ENCODE measurements around the gene EPHB6.
A peak's percentile ranks its signal among the peaks of the same experiment; 100 is the strongest.

Gene EPHB6

DNA sequence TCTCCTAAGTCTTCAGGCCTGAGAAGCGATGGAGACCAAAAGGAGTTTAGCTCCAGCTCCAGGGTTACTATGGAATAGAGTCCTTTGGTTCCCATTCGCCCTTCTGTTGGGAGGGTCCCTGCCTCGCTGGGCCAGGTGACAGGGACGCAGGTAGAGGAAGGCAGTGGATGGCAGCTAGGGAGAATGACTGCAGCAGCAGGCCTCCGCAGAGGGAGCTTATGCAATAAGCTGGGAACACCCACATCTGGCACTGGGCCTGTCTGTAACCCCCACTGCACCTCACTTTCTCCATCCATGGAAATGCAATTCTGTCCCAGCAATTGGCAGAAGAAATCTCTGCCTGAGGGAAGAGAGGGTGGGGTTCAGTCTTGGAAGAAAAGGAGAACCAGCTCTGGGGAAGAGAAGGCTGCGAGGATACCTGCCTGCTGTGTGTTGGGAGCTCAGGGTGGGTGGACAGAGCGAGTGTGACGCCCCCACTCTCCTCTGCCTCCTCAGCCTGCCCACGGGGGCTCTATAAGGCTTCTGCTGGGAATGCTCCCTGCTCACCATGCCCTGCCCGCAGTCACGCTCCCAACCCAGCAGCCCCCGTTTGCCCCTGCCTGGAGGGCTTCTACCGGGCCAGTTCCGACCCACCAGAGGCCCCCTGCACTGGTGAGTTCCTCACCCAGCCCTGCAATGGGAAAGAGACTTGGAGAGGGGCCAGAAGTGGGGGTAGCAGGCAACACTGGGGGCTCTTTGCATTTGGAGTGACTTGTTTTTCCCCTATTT, 10.3 kb downstream of the EPHB6 start:
- DNase-seq, result no peak

DNA sequence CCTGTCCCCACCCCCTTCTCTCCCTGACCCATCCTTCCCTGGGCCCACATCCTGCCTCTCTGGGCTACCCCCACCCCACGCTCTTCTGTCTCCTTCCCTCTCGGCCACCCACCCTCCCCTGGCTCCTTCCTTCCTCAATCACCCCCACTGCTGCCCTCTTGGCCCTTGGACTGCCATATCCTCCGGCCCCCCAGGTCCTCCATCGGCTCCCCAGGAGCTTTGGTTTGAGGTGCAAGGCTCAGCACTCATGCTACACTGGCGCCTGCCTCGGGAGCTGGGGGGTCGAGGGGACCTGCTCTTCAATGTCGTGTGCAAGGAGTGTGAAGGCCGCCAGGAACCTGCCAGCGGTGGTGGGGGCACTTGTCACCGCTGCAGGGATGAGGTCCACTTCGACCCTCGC, 10.9 kb downstream of the EPHB6 start:
- no peak for DNase-seq

DNA sequence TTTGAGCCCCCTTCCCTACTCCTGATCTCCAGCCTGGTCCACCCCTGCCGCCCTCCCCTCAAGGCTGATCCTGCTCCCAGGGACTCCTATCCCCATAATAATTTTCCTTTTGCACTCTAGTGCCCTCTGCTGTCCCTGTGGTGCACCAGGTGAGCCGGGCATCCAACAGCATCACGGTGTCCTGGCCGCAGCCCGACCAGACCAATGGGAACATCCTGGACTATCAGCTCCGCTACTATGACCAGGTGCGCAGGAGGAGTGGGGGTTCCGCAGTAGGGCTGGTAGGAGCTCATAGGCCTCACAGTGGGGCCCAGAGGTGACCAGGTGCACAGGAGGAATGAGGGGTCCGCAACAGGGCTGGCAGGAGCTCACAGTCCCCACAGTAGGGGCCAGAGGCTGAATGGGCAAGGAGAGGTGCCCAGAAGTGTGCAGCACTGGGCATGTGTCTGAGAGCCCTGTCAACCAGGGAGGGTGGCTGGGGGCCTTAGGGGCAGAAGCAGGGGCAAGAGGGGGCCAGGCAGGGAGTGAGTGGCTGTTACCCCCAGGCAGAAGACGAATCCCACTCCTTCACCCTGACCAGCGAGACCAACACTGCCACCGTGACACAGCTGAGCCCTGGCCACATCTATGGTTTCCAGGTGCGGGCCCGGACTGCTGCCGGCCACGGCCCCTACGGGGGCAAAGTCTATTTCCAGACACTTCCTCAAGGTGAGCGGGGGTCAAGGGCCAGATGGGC, 11.7 kb downstream of the EPHB6 start:
- peak; percentile 58 for DNase-seq

DNA sequence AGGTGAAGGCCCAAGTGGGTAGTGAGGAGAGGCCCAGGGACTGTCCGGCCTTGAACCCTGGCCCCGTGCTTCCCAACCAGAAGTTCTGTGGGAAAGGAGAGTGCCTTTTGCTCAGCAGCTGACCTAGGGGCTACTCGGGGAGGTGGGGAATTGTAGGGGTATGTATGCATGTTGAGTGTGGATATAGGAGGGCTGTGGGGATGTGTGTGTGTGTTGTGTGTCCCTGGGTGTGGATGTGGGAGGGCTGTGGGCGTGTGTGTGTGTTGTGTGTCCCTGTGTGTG, 12.2 kb downstream of the EPHB6 start:
- DNase-seq, result no peak

DNA sequence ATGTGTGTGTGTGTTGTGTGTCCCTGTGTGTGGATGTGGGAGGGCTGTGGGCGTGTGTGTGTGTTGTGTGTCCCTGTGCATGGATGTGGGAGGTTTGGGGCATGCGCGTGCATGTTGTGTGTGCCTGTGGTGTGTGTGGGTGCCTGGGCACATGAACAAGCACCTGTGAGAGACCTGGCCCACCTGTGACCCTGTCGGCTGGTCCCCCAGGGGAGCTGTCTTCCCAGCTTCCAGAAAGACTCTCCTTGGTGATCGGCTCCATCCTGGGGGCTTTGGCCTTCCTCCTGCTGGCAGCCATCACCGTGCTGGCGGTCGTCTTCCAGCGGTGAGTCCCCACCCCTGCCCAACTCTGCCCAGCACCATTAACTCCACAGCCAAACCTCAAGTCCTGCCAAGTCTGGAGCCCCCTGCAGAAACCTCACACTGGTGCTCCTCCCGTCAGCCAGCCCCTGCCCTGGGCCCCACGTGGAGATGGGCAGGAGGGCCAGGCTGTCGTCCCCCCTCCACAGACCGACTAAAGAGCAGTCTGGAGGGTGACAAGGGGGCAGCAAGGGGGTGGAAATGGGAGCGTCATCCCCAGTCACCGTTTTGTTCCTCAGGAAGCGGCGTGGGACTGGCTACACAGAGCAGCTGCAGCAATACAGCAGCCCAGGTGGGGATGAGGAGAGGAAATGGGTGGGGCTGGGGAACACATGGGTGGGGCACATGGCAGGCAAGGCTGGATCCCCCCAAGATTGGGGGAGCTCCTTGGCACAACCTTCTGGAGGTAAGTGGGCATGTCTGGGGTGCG, 12.7 kb downstream of the EPHB6 start:
- no peak for DNase-seq

DNA sequence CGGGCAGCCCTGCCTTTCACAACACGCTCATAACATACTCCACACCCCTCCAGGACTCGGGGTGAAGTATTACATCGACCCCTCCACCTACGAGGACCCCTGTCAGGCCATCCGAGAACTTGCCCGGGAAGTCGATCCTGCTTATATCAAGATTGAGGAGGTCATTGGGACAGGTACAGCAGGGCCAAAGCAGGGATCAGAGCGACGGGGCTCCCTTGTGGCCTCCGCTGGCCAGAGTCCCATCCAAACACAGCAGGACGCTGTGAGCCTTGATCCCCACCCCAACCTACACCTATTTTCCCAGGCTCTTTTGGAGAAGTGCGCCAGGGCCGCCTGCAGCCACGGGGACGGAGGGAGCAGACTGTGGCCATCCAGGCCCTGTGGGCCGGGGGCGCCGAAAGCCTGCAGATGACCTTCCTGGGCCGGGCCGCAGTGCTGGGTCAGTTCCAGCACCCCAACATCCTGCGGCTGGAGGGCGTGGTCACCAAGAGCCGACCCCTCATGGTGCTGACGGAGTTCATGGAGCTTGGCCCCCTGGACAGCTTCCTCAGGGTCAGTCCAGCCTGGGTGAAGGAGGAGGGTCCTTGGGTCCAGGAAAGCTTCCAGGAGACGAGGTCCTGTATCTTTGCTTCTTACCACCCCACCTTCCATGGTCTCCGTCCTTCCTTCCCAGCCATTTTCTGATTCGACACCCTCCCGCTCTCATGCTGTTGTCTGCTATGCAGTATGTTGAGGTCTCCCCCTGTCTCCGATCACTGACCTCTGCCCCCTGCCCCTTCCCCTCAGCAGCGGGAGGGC, 13.5 kb downstream of the EPHB6 start:
- DNase-seq, result no peak

DNA sequence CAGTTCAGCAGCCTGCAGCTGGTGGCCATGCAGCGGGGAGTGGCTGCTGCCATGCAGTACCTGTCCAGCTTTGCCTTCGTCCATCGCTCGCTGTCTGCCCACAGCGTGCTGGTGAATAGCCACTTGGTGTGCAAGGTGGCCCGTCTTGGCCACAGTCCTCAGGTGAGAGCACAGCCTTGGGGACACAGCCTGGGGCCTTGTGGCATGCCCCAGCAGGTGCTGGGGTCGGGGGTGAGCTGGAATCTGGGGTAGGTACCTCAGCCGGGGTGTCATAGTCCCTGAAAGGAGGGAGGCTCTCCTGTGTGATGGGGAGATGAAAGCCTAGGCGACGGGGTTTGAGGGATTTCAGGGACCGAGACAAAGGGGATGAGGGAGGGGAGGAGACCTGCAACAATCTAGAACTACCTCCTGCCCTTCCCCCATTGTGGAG, 14.1 kb downstream of the EPHB6 start:
- DNase-seq, result no peak

DNA sequence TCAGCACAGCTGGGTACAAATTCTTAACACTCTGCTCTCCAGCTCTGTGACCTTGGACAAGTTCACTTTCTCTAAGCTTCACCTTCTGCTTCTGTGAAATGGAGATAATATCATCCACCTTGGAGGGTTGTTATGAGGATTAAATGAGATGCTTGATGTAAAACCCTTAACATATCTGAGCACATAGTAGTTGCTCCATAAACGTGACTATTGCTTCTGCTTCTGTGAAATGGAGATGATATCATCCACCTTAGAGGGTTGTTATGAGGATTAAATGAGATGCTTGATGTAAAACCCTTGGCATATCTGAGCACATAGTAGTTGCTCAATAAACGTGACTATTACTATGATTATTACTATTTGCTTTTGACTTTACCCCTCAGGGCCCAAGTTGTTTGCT, 14.6 kb downstream of the EPHB6 start:
- no peak for DNase-seq

DNA sequence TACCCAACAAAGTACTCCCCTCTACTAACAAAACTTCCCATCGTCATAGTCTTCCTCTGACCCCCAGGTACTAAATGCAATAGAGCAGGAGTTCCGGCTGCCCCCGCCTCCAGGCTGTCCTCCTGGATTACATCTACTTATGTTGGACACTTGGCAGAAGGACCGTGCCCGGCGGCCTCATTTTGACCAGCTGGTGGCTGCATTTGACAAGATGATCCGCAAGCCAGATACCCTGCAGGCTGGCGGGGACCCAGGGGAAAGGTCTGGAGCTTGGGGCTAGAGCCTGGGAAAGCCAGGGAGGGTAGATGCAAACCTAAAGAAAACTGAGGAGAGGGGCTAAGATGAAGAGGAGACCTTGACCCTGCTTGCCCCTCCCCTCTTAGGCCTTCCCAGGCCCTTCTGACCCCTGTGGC, 15.3 kb downstream of the EPHB6 start:
- DNase-seq, result no peak

DNA sequence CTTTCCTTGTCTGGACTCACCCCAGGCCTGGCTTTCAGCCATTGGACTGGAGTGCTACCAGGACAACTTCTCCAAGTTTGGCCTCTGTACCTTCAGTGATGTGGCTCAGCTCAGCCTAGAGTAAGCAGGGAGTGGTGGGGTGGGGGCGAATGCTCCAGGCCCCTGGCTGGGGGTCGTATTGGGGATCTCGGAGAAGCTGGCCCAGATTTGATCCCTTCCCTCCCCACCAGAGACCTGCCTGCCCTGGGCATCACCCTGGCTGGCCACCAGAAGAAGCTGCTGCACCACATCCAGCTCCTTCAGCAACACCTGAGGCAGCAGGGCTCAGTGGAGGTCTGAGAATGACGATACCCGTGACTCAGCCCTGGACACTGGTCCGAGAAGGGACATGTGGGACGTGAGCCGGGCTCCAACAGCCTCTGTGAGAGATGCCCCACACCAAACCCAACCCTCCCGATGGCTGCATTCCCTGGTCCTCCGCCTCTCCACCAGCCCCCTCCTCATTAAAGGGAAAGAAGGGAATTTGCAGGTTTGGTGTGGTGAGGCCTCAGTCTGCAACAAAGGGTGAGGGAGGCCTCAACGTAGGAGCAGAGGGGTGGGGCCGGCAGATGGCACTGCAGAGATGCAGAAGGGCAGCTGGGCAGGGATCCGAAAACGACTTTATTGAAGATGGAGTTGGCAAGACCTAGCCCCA, 15.8 kb downstream of the EPHB6 start:
- no peak for DNase-seq

DNA sequence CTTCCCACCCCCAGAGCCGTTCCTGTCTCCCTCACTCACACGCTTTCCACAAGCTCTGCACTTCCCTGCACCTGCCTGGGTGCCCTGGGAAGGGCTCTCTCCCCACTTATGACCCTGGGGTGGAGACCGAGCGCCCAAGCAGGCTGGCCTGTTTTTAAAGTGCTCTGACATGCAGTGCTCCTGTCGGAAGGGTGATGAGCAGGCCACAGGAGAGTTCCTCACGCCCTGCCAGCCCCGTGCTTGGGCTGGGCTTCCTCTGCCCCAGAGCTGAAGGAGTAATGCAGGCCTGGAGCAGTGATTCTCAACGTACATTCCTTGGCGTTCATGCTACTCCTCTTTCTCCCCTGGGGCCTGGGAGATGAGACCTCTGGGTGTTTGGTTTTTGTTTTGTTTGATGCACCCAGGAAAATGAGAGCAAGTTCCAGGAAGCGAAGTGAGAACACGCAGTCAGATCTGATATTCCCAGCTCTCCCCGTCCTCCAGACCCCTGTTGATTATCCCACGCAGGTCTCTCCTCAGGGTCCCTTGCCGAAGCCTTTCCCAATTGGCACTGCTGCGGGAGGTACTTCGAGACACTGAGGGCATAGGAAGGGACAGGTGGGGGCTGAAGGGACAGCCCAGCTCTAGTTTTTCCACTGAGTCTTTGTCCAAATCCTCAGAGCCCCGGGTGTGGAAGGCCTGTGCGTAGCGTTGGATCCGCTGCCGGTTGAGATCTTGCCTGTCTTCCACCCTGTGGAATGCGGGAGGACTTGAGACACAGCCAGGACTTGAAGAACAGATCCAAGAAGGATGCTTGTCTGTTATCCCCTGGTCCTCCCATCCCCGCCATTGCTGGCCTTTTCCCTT, 16.6 kb downstream of the EPHB6 start:
- DNase-seq, result no peak

DNA sequence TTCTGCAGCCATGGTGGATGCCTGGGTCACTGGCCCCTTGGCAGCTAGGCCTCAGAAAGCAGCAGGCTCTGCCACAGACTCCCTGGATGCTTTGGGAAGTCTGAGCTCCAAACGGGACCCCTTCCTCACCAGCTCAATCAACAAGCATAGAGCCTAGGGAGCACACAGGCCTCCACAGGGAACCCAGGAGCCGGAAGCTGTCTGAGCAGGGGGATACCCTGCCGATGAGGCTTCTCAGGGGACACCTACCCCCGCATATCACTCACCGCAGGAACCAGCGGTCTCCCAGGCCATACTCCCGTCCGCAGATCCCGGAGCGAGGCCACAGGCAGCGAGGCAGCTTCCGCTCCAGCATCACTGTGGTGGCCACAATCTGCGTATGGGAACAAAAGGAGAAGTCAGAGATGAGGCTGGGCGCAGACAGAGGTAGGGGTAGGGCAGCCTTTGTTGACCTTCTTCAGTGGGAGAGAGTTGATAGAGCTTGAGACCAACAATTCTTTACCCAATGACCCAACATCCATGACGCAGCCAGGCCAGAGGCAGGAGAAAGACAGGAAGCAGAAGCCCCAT, 17.3 kb downstream of the EPHB6 start:
- no peak for DNase-seq

DNA sequence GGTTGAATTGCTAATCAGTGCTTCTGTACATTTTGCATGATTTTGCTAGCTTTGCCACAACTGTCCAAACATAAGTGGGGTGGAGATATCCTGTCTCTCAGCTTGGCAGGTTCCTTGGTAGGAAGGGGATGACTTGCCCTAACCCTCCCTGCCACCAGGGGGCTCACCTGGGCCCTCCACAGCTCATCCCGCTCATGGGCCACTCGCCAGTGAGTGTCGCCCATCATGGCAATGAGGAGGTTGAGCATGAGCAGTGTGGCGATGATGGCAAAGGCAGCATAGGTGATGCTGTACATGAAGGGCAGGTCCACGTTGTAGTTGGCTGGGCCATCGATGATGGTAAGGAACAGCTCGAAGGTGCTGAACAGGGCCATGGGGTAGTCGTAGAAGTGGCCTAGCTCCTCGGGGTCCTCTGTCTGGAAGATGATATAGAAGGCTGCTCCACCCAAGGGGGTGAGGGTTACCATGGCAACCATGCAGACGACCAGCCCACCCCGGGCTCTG, 18.5 kb downstream of the EPHB6 start:
- DNase-seq, result peak; percentile 73

DNA sequence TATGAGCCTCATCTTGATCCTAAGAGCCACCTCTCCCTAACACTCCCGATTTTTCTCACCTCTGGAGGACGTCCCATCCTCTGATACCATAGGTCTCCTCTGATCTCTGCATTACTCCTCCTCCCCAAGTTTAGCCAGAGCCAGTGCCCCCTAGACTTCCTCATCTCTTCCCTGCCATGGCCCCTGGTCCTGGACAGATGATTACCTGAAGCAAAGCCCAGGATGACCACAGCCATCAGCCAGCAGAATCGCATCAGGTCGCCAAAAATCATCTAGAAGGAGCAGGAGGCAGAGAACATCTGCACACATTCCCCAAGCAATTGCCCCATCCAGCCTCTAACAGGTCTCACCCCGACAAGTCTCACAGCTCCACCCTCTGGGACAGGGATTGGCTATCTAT, 19.0 kb downstream of the EPHB6 start:
- no peak for DNase-seq

DNA sequence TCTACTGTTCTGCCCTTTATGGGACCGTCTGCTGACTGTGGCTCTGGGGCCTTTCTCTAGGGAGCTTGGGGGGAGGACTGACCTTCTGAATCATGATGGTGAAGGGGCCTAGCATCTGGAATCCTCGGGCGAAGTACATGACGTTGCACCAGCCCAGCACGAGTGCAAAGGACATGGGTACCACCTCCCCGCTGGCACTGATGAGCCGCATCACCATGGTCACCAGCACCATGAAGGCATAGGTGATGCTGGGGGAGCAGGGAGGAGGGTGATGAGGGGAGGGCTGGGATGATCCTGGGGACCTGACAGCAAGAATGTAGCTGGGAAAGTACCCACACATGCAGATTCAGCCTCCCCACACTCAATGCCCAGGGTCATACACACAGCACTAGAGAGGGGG, 19.5 kb downstream of the EPHB6 start:
- no peak for DNase-seq

DNA sequence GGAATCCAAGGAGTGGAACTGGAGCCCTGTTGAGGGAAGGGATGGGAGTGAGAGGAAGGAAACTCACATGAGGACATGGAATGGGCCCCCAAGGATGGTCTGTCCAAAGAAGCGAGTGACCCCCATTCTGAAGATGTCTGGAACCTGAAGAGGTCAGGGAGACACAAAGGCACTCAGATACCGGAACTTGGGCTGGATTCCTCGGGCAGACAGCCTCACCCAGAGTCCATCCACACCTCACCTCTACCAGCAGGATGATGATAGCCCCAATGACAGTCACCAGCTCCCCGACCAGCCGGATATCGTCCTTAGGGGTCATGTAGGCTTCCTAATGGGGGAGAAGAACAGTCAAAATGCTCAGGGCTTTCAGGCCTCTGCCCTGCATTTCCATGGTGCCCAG, 20.0 kb downstream of the EPHB6 start:
- DNase-seq, result no peak

DNA sequence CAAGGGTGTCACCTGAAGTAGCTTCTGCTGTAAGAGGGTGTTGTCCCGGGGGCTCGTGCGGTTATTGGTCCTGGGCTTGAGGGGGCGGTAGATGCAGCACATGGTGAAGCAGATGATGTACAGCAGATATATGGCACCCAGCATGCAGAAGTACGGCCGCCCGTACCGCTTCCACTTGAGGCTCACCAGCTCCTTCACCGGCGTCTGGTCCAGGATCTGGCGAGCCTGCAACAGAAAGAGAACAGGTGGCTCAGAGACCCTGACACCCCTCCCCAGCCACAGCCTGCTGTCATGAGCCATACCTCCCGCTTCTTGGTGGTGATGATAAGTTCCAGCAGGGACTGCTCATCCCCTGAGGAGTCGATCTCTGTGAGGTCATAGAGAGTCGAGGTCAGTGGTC, 20.6 kb downstream of the EPHB6 start:
- no peak for DNase-seq

DNA sequence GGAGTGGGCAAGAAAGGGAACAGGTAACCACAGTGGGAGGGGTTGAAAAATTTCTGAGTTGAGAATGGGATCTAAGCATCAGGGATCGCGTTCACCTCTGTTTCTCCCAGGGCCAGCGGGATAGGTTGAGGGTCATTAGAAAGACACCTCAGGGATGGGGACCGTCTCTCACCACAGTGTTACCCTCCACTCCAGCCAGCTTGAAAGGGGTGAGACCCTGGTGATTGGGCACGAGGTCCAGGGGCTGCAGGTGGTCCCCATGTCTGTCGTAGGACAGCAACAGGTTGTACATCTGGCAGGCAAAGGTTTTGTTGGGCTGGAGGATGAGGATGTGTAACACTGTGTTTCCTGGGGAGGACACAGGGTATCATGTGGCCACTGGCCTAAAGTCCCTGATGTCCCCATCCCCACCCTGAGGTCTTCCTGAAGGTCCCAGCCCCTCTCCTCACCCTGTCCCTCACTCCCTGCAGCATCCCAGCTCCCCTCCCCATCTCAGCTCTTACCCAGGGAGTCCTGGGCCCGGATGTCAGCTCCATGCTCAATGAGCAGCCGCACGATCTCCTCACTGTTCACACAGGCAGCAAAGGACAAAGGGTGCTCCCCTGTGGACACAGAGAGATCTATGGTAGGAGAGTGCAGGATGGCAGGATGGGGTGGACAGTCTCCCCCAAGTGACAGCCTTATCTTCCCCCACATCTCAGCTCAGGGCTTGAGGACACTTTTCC, 21.5 kb downstream of the EPHB6 start:
- DNase-seq, result no peak

DNA sequence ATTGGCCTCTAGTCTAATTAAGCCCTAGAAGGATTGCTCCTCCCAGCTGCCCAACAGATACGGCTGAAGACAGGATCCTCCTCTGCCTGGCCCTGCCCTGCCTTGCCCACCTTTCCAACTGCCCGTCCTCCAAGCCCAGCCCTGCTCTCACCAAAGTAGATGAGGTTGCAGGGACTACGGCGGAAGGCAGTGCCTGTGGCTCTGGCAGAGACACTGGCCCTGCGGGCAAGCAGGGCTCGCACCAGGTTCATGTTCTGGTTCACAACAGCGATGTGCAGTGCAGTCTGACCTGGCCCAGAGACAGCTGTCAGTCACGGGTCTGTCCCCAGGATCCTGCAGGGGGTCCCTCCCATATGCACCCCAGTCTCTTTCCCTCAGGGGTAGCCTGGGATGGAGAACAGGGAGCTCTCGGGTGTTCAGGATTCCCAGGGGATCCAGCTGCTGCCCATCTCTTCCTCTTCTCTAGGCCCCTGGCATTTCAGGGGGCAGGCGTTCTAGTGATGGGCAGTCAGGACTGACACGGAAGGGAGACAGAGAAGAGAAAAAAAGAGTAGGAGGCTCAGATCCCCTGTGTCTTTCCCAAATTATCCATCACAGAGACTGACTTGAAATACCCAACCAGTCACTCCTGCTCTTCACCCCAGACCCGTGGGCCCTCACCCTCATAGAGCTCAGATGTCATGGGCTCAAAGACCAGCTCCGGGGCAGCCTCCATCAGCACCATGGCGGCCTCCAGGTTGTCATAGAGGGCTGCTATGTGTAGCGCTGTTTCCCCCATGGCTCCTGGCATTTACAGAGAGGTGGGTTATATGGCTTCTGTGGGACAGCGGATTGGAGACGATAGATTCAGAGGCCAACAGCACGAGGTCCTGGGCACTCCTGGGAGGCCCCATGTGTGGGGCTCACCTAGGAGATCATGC, 22.4 kb downstream of the EPHB6 start:
- DNase-seq, result no peak

Data from hematopoietic multipotent progenitor cell treated with erythropoietin and hydrocortisone succinate and interleukin-3 and kit ligand, for 6 days (in vitro differentiated cells).